Activated CD4-positive, alpha-beta T cell treated with anti-CD3 and anti-CD28 coated beads for 36 hours (primary cell): Measurements from ENCODE around the gene ZNF318. TPM values are rescaled to one million over a fixed set of nuclear protein-coding genes. Genes with fewer than 3 reads are reported as not detected.
"Not testable (repeated sequence)": the region's sequence is repeated elsewhere in the genome, so short reads cannot be mapped to it uniquely, and the experiment has no call there.

Experiments
- ATAC-seq: fragments of 200-7000 bp; cut with Tn5 transposase; one replicate; pipeline ENCODE4 v1.10.0; 2021; ENCODE audit warnings: mild to moderate bottlenecking, moderate library complexity
- CTCF ChIA-PET: fragments of 350-600 bp; sonication (Branson Sonifier 250); formaldehyde crosslinking; loops from one replicate; lab custom pipeline; 2021; ENCODE audit warnings: antibody characterized with exemption; lab: Charles Lee
- POLR2A ChIA-PET: fragments of 350-600 bp; sonication (Branson Sonifier 250); formaldehyde crosslinking; loops from one replicate; lab custom pipeline; 2021; ENCODE audit warnings: antibody characterized with exemption, inconsistent platforms; lab: Charles Lee
- DNase-seq: peaks from one replicate; pipeline ENCODE4 v3.0.0-alpha.2; 2020
- H3K27ac Mint-ChIP-seq: one replicate; pipeline ENCODE4 v1.8.0; 2021; ENCODE audit warnings: mixed read lengths
- H3K27me3 Mint-ChIP-seq: one replicate; pipeline ENCODE4 v1.8.0; 2021; ENCODE audit warnings: mixed read lengths
- H3K36me3 Mint-ChIP-seq: one replicate; pipeline ENCODE4 v1.8.0; 2021; ENCODE audit warnings: low read depth, mixed read lengths
- H3K4me1 Mint-ChIP-seq: one replicate; pipeline ENCODE4 v1.8.0; 2021; ENCODE audit warnings: mixed read lengths
- H3K4me3 Mint-ChIP-seq: one replicate; pipeline ENCODE4 v1.8.0; 2021; ENCODE audit warnings: mild to moderate bottlenecking, moderate library complexity, mixed read lengths
- H3K9me3 Mint-ChIP-seq: one replicate; pipeline ENCODE4 v1.8.0; 2021; ENCODE audit warnings: low read depth, mixed read lengths
- intact Hi-C, 2 experiments: fragments of 100-400 bp; cut with DNase I in 1 of 2; cut with micrococcal nuclease in 1 of 2; formaldehyde crosslinking; loops; one replicate each; pipeline versions ENCODE4 v1.14.2 to v1.15.1; 2022 to 2024; cut with DNase I, micrococcal nuclease
- total RNA-seq, 2 experiments: library from RNA; stranded (reverse); gene quantifications; one replicate each; pipeline ENCODE4 v1.2.3, GENCODE V29; 2021

Gene ZNF318
- 10 to 100 TPM; 11.2 to 12.9 TPM for total RNA-seq

- peaks cover 37% of the 10 kb centered on the region for H3K4me1 Mint-ChIP-seq
- intact Hi-C loops, result loop anchor here (1.0 to 5.0 kb wide), 14 partner anchors 14 to 1018 kb away; partner anchors contain the start of genes ABCC10 (in 2 of the 2), CDC5L (in 1 of the 2), CRIP3 (in 1 of the 2) and GTPBP2 (in 1 of the 2)
- no peaks in the 10 kb centered on the region for H3K9me3 Mint-ChIP-seq
- peak; percentile 97 for ATAC-seq
- ChIA-PET POLR2A (interaction anchor here (0.6 to 1.7 kb wide), 7 partner anchors 11 to 440 kb away, joined by 3 to 15 read pairs (median 4); partner anchors contain the start of genes ABCC10 and CNPY3), CTCF (interaction anchor here (0.6 to 2.7 kb wide), 8 partner anchors 9 to 149 kb away, joined by 3 to 20 read pairs (median 3); no protein-coding TSS in a partner anchor)
- no peaks in the 10 kb centered on the region for H3K27me3 Mint-ChIP-seq
- peak within 1 kb of the TSS; percentile 95 for H3K27ac Mint-ChIP-seq
- DNase-seq, result peak; percentile 97
- peaks cover 8% of the 10 kb centered on the region for H3K36me3 Mint-ChIP-seq
- H3K4me3 Mint-ChIP-seq, result peak within 1 kb of the TSS; percentile 86
Observed at GRCh38 chr6:43369174-43370002, at the start of gene ZNF318. Gene ZNF318 (minus strand): TSS chr6:43369647. CDS start chr6:43369365, 282 bp downstream.

GRCh38 chr6:43416935-43417334 lies 47.5 kb upstream of the ZNF318 start:
- H3K36me3 Mint-ChIP-seq, result no peaks in the 10 kb centered on the region
- no peak overlapping the region for H3K27ac Mint-ChIP-seq
- H3K4me1 Mint-ChIP-seq, result no peaks in the 10 kb centered on the region
- DNase-seq (no peak), ATAC-seq (no peak)
- CTCF ChIA-PET, result interaction anchor here (0.6 kb wide), 1 partner anchor 150 kb away, joined by 3 read pairs; no protein-coding TSS in a partner anchor
- POLR2A ChIA-PET, result no interaction called here
- H3K27me3 Mint-ChIP-seq, result peaks cover 2% of the 10 kb centered on the region
- no peak overlapping the region for H3K4me3 Mint-ChIP-seq
- H3K9me3 Mint-ChIP-seq, result no peaks in the 10 kb centered on the region
- intact Hi-C loops, result no loop called here

GRCh38 chr6:43415275-43415674 lies 45.8 kb upstream of the ZNF318 start:
- ATAC-seq, H3K4me3 Mint-ChIP-seq, H3K4me1 Mint-ChIP-seq, DNase-seq, intact Hi-C loops, POLR2A ChIA-PET, H3K36me3 Mint-ChIP-seq, H3K27ac Mint-ChIP-seq, H3K9me3 Mint-ChIP-seq, H3K27me3 Mint-ChIP-seq: not testable (repeated sequence)
- CTCF ChIA-PET, result interaction anchor here (1.0 kb wide), 1 partner anchor 151 kb away, joined by 4 read pairs; no protein-coding TSS in a partner anchor

- Mint-ChIP-seq H3K36me3 (no peaks in the 10 kb centered on the region), H3K4me3 (no peak overlapping the region), H3K9me3 (no peaks in the 10 kb centered on the region), H3K4me1 (no peaks in the 10 kb centered on the region), H3K27me3 (no peaks in the 10 kb centered on the region), H3K27ac (no peak overlapping the region)
- CTCF ChIA-PET, result interaction anchor here (1.2 kb wide), 1 partner anchor 14 kb away, joined by 3 read pairs; no protein-coding TSS in a partner anchor
- intact Hi-C loops, result no loop called here
- POLR2A ChIA-PET, result no interaction called here
- DNase-seq, result no peak
- ATAC-seq, result no peak
Observed at GRCh38 chr6:43413002-43413401, 43.6 kb upstream of the ZNF318 start.

- intact Hi-C loops, result no loop called here
- ATAC-seq (no peak), DNase-seq (no peak)
- H3K4me1 Mint-ChIP-seq, result no peaks in the 10 kb centered on the region
- no peaks in the 10 kb centered on the region for H3K9me3 Mint-ChIP-seq
- H3K36me3 Mint-ChIP-seq, result no peaks in the 10 kb centered on the region
- POLR2A ChIA-PET, result no interaction called here
- CTCF ChIA-PET, result interaction anchor here (1.2 kb wide), 1 partner anchor 14 kb away, joined by 3 read pairs; no protein-coding TSS in a partner anchor
- no peak overlapping the region for H3K27ac Mint-ChIP-seq
- H3K27me3 Mint-ChIP-seq, result no peaks in the 10 kb centered on the region
- no peak overlapping the region for H3K4me3 Mint-ChIP-seq
Observed at GRCh38 chr6:43412541-43412940, 43.1 kb upstream of the ZNF318 start.

- CTCF ChIA-PET, ATAC-seq, POLR2A ChIA-PET: not testable (repeated sequence)
Observed at GRCh38 chr6:43410776-43411175, 41.3 kb upstream of the ZNF318 start.

GRCh38 chr6:43408259-43408658 lies 38.8 kb upstream of the ZNF318 start:
- ATAC-seq, result no peak
- DNase-seq, result no peak
- H3K4me1 Mint-ChIP-seq, result no peaks in the 10 kb centered on the region
- H3K27me3 Mint-ChIP-seq, result peaks cover 3% of the 10 kb centered on the region
- intact Hi-C loops, result no loop called here
- no peaks in the 10 kb centered on the region for H3K9me3 Mint-ChIP-seq
- H3K36me3 Mint-ChIP-seq, result no peaks in the 10 kb centered on the region
- H3K4me3 Mint-ChIP-seq, result no peak overlapping the region
- H3K27ac Mint-ChIP-seq, result no peak overlapping the region
- CTCF ChIA-PET, result no interaction called here
- POLR2A ChIA-PET, result no interaction called here

More at GRCh38 chr6:43410776-43411175, 41.3 kb upstream of the ZNF318 start:
- H3K27ac Mint-ChIP-seq, H3K9me3 Mint-ChIP-seq, intact Hi-C loops, DNase-seq, H3K36me3 Mint-ChIP-seq, H3K4me1 Mint-ChIP-seq, H3K4me3 Mint-ChIP-seq, H3K27me3 Mint-ChIP-seq: not testable (repeated sequence)

GRCh38 chr6:43407296-43407695 lies 37.8 kb upstream of the ZNF318 start:
- no peaks in the 10 kb centered on the region for H3K4me1 Mint-ChIP-seq
- peaks cover 3% of the 10 kb centered on the region for H3K27me3 Mint-ChIP-seq
- no peaks in the 10 kb centered on the region for H3K9me3 Mint-ChIP-seq
- intact Hi-C loops, result no loop called here
- H3K4me3 Mint-ChIP-seq, result no peak overlapping the region
- ATAC-seq (no peak), DNase-seq (no peak)
- CTCF ChIA-PET, result no interaction called here
- H3K36me3 Mint-ChIP-seq, result no peaks in the 10 kb centered on the region
- POLR2A ChIA-PET, result no interaction called here
- no peak overlapping the region for H3K27ac Mint-ChIP-seq

- Mint-ChIP-seq H3K27ac (no peak overlapping the region), H3K36me3 (no peaks in the 10 kb centered on the region), H3K9me3 (no peaks in the 10 kb centered on the region), H3K27me3 (peaks cover 3% of the 10 kb centered on the region), H3K4me1 (no peaks in the 10 kb centered on the region), H3K4me3 (no peak overlapping the region)
- POLR2A ChIA-PET, result no interaction called here
- intact Hi-C loops, result no loop called here
- CTCF ChIA-PET, result interaction anchor here (1.5 kb wide), 1 partner anchor 142 kb away, joined by 3 read pairs; no protein-coding TSS in a partner anchor
- ATAC-seq (no peak), DNase-seq (no peak)
Observed at GRCh38 chr6:43405354-43405753, 35.9 kb upstream of the ZNF318 start.

- ChIA-PET CTCF (interaction anchor here (0.6 to 1.2 kb wide), 4 partner anchors 45 to 1025 kb away, joined by 3 to 5 read pairs (median 4); no protein-coding TSS in a partner anchor), POLR2A (interaction anchor here (0.7 kb wide), 1 partner anchor 130 kb away, joined by 3 read pairs; no protein-coding TSS in a partner anchor)
- Mint-ChIP-seq H3K4me1 (no peaks in the 10 kb centered on the region), H3K36me3 (no peaks in the 10 kb centered on the region), H3K9me3 (no peaks in the 10 kb centered on the region), H3K27ac (no peak overlapping the region), H3K4me3 (no peak overlapping the region), H3K27me3 (peaks cover 3% of the 10 kb centered on the region)
- intact Hi-C loops, result no loop called here
- DNase-seq (no peak), ATAC-seq (no peak)
Observed at GRCh38 chr6:43402820-43403219, 33.4 kb upstream of the ZNF318 start.

- no peak overlapping the region for H3K27ac Mint-ChIP-seq
- no peaks in the 10 kb centered on the region for H3K9me3 Mint-ChIP-seq
- H3K4me3 Mint-ChIP-seq, result no peak overlapping the region
- intact Hi-C loops, result no loop called here
- DNase-seq (no peak), ATAC-seq (no peak)
- H3K27me3 Mint-ChIP-seq, result no peaks in the 10 kb centered on the region
- CTCF ChIA-PET, result interaction anchor here (1.2 kb wide), 1 partner anchor 44 kb away, joined by 4 read pairs; no protein-coding TSS in a partner anchor
- H3K36me3 Mint-ChIP-seq, result no peaks in the 10 kb centered on the region
- no peaks in the 10 kb centered on the region for H3K4me1 Mint-ChIP-seq
- POLR2A ChIA-PET, result no interaction called here
Observed at GRCh38 chr6:43401730-43402129, 32.3 kb upstream of the ZNF318 start.
